22Rv1 (cell line): ENCODE results near the gene OR51B5.
"Not testable (repeated sequence)": the region's sequence is repeated elsewhere in the genome, so short reads cannot be mapped to it uniquely, and the experiment has no call there.

Source experiments
- H3K27ac ChIP-seq: fragments of 450-650 bp; 2 replicates; pipeline ENCODE4 v1.5.1; 2017
- ZFX ChIP-seq: fragments of 450-650 bp; IDR thresholded peaks from 2 replicates; pipeline ENCODE4 v1.6.1; 2017; ENCODE audit warnings: antibody characterized with exemption, borderline replicate concordance
- TF ChIP-seq, protein P1 (sequence below): fragments of 450-650 bp; IDR thresholded peaks from 2 replicates; pipeline ENCODE4 v1.5.1; 2017; ENCODE audit warnings: mild to moderate bottlenecking

Gene OR51B5

DNA sequence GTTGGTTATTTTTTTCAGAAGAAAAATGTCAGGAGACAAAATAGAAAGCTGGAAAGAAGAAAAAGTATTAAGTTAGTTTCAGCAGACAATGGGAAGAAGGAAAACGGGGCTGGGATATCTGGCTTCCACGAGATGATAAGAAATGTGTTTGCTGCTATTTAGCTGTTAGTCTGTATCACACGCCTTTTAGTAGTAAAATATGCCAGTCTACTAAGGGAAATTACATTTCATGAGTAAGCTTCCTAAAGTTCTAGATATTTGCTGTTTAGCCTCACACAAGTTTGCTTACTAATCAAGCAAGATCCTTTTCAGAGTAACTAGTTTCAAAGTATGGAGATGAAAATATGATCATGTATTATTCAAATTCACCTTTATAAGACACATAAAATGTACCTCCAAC is 43.1 kb downstream of the OR51B5 start:
- H3K27ac ChIP-seq, result no peak overlapping the region
- TF ChIP-seq, protein P1, sequence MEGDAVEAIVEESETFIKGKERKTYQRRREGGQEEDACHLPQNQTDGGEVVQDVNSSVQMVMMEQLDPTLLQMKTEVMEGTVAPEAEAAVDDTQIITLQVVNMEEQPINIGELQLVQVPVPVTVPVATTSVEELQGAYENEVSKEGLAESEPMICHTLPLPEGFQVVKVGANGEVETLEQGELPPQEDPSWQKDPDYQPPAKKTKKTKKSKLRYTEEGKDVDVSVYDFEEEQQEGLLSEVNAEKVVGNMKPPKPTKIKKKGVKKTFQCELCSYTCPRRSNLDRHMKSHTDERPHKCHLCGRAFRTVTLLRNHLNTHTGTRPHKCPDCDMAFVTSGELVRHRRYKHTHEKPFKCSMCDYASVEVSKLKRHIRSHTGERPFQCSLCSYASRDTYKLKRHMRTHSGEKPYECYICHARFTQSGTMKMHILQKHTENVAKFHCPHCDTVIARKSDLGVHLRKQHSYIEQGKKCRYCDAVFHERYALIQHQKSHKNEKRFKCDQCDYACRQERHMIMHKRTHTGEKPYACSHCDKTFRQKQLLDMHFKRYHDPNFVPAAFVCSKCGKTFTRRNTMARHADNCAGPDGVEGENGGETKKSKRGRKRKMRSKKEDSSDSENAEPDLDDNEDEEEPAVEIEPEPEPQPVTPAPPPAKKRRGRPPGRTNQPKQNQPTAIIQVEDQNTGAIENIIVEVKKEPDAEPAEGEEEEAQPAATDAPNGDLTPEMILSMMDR, result no peak
- TF ChIP-seq ZFX, result no peak

DNA sequence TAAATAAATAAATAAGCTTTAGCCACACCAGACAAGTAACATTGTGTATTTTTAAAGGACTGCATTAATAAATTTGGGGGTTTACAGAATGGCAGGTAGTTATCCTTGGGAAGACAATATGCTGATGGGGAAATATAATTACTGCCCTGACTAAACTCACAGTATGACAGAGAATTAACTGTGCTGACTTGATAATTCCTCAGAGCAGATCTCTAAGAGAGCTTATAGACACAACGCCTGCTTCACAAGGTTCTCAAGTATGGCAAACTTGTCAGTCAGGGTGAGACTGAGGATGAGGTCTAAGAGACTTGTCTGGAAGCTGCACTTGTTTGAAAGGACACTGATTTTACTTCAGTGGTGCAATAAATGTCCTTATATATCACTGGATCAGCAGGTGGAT is 44.9 kb downstream of the OR51B5 start:
- H3K27ac ChIP-seq, result no peak overlapping the region
- TF ChIP-seq, protein P1, result no peak
- no peak for TF ChIP-seq ZFX

DNA sequence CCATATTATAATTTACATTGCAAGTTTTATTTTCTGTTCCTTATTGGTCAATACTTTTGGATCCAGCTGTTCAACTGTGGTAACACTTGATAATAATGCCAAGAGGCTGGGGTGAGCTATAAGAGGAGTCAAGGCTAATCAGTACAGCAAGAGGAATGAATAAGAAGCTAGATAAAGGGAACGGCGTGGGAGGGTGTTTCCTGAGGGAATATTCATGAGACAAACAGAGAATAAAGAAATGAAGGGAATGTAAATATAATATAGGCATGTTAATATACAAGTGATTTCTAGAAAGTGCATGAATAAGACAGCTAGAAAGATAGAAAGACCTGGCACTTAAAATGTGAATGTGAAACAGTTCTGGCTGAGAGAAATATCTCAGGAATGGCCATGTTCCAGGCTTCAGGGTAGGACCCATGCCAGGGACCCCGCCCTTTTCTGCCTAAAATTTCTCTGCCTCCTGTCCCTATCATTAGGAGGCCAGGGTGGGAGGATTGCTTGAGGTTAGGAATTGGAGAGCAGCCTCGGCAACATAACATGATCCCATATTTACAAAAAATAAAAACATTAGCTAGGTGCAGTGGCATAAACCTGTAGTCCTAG is 45.5 kb downstream of the OR51B5 start:
- H3K27ac ChIP-seq, result no peak overlapping the region
- TF ChIP-seq, protein P1, result no peak
- no peak for TF ChIP-seq ZFX

DNA sequence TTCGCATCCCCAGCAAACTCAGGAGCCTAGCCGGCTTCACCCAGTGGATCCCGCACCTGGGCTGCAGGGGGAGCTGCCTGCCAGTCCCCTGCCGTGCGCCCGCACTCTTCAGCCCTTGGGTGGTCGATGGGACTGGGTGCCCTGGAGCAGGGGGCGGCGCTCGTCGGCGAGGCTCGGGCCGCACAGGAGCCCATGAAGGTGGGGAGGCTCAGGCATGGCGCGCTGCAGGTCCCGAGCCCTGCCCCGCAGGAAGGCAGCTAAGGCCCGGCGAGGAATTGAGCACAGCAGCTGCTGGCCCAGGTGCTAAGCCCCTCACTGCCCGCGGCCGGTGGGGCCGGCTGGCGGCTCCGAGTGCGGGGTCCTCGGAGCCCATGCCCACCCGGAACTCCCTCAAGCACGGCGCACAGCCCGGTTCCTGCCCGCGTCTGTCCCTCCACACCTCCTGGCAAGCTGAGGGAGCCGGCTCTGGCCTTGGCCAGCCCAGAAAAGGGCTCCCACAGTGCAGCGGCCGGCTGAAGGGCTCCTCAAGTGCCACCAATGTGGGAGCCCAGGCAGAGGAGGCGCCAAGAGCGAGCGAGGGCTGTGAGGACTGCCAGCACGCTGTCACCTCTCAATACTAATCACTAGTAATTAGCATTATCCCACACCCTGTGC is 48.9 kb downstream of the OR51B5 start:
- not testable (repeated sequence) for H3K27ac ChIP-seq

DNA sequence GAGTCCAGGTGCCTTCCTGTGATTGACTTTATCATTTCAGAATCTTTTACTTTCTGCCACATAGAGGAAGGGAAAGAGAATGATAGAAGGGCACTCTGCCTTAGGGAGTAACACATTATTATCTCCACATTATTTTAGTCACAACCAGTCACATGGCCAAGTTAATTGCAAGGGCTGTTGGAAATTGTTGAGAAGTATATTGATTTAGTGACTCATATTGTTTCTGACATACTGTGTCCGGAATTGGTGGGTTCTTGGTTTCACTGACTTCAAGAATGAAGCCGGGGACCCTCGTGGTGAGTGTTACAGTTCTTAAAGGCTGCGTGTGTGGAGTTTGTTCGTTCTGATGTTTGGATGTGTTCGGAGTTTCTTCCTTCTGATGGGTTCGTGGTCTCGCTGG is 50.3 kb downstream of the OR51B5 start:
- no peak overlapping the region for H3K27ac ChIP-seq

More for the DNA sequence above, 50.3 kb downstream of the OR51B5 start:
- TF ChIP-seq ZFX, result no peak
- TF ChIP-seq, protein P1, result no peak
